IMR-90 (cell line): ENCODE results near the gene XPC. TPM values are rescaled to one million over a fixed set of nuclear protein-coding genes. Genes with fewer than 3 reads are reported as not detected.

Experiments
- ATAC-seq: fragments of 200-7000 bp; cut with Tn5 transposase; 2 replicates; pipeline ENCODE4 v1.9.1; 2020; ENCODE audit warnings: low read depth, mild to moderate bottlenecking, moderate library complexity
- BruUV-seq: library from RNA; stranded (reverse); fragments of 400-500 nt; replicated peaks from 2 replicates; lab custom pipeline; 2021; lab: Mats Ljungman, UMichigan
- CTCF ChIA-PET: fragments of 300-600 bp; formaldehyde crosslinking; extraction: SDS; loops from one replicate; lab custom pipeline; 2021; ENCODE audit warnings: antibody characterized with exemption; lab: Yijun Ruan, JAX
- POLR2A ChIA-PET: fragments of 300-600 bp; sonication (Branson Sonifier 250); formaldehyde crosslinking; loops from one replicate; lab custom pipeline; 2022; ENCODE audit warnings: antibody characterized with exemption; ENCODE audit not compliant: unreplicated experiment; lab: Charles Lee
- DNase-seq: peaks from one replicate; pipeline ENCODE4 v3.0.0; 2013
- H2AFZ ChIP-seq: replicated peaks from 2 replicates; pipeline ENCODE3; 2013; ENCODE audit warnings: low read length, mild to moderate bottlenecking; ENCODE audit not compliant: poor library complexity
- H2AK5ac ChIP-seq: 2 replicates; pipeline ENCODE4 v1.6.1; 2013; ENCODE audit warnings: low read depth, low read length, inconsistent platforms
- H2AK9ac ChIP-seq: replicated peaks from 2 replicates; pipeline ENCODE3; 2013; ENCODE audit warnings: mild to moderate bottlenecking, low read depth, low read length, moderate library complexity; ENCODE audit not compliant: poor library complexity
- H2BK120ac ChIP-seq: 2 replicates; pipeline ENCODE4 v1.6.1; 2013; ENCODE audit warnings: low read depth, low read length, inconsistent platforms
- H2BK15ac ChIP-seq: 3 replicates; pipeline ENCODE4 v1.6.1; 2013; ENCODE audit warnings: low read depth, low read length, inconsistent platforms
- H2BK20ac ChIP-seq: 2 replicates; pipeline ENCODE4 v1.6.1; 2013; ENCODE audit warnings: low read depth, mild to moderate bottlenecking, inconsistent platforms, low read length, moderate library complexity
- H2BK5ac ChIP-seq: 2 replicates; pipeline ENCODE4 v1.6.1; 2013; ENCODE audit warnings: mild to moderate bottlenecking, low read depth, low read length, inconsistent platforms; ENCODE audit not compliant: poor library complexity, severe bottlenecking
- H3K14ac ChIP-seq: replicated peaks from 2 replicates; pipeline ENCODE4 v1.6.1; 2013; ENCODE audit warnings: low read depth, low read length, inconsistent platforms
- H3K18ac ChIP-seq: 2 replicates; pipeline ENCODE4 v1.6.1; 2013; ENCODE audit warnings: low read depth, low read length, control low read depth
- H3K23ac ChIP-seq: 2 replicates; pipeline ENCODE4 v1.6.1; 2013; ENCODE audit warnings: low read depth, low read length, inconsistent platforms
- H3K27ac ChIP-seq: 2 replicates; pipeline ENCODE4 v1.5.1; 2013; ENCODE audit warnings: mild to moderate bottlenecking, control low read depth, low read length; ENCODE audit not compliant: insufficient read depth
- H3K27me3 ChIP-seq: 2 replicates; pipeline ENCODE4 v1.6.1; 2013; ENCODE audit warnings: low read length; ENCODE audit not compliant: control insufficient read depth, insufficient read depth
- H3K36me3 ChIP-seq: 2 replicates; pipeline ENCODE4 v1.6.1; 2013; ENCODE audit warnings: low read length, mixed read lengths; ENCODE audit not compliant: control insufficient read depth, insufficient read depth
- H3K4ac ChIP-seq: 2 replicates; pipeline ENCODE4 v1.6.1; 2013; ENCODE audit warnings: low read depth, low read length, inconsistent platforms
- H3K4me1 ChIP-seq: 2 replicates; pipeline ENCODE4 v1.6.1; 2013; ENCODE audit warnings: low read length, mixed read lengths; ENCODE audit not compliant: control insufficient read depth, insufficient read depth
- H3K4me2 ChIP-seq: 2 replicates; pipeline ENCODE4 v1.6.1; 2013; ENCODE audit warnings: low read depth, mild to moderate bottlenecking, control low read depth, low read length, moderate library complexity
- H3K4me3 ChIP-seq: 2 replicates; pipeline ENCODE4 v1.5.1; 2013; ENCODE audit warnings: low read depth, mild to moderate bottlenecking, control low read depth, low read length, moderate library complexity; ENCODE audit not compliant: insufficient read depth
- H3K56ac ChIP-seq: 2 replicates; pipeline ENCODE4 v1.6.1; 2013; ENCODE audit warnings: low read length, inconsistent platforms; ENCODE audit not compliant: insufficient read depth; ENCODE audit errors: extremely low read depth
- H3K79me1 ChIP-seq, 2 experiments: 2 replicates each; pipeline ENCODE4 v1.6.1; 2013; ENCODE audit warnings: low read length in 2 of 2, inconsistent platforms in 1 of 2, low read depth in 1 of 2
- H3K9ac ChIP-seq: 2 replicates; pipeline ENCODE4 v1.6.1; 2013; ENCODE audit warnings: low read depth, low read length, control low read depth
- H3K9me1 ChIP-seq: 2 replicates; pipeline ENCODE4 v1.6.1; 2013; ENCODE audit warnings: low read length, inconsistent platforms; ENCODE audit not compliant: insufficient read depth
- H3K9me3 ChIP-seq: 2 replicates; pipeline ENCODE4 v1.6.1; 2013; ENCODE audit warnings: low read length; ENCODE audit not compliant: control insufficient read depth, insufficient read depth
- H4K20me1 ChIP-seq: 2 replicates; pipeline ENCODE4 v1.6.1; 2013; ENCODE audit warnings: low read length, inconsistent platforms; ENCODE audit not compliant: insufficient read depth
- H4K5ac ChIP-seq: 2 replicates; pipeline ENCODE4 v1.6.1; 2013; ENCODE audit warnings: mild to moderate bottlenecking, low read depth, low read length, control low read depth
- H4K8ac ChIP-seq, 2 experiments: 2 replicates each; pipeline ENCODE4 v1.6.1; 2013; ENCODE audit warnings: low read depth in 2 of 2, low read length in 2 of 2, control low read depth in 1 of 2, inconsistent platforms in 1 of 2
- H4K91ac ChIP-seq: 2 replicates; pipeline ENCODE4 v1.6.1; 2013; ENCODE audit warnings: low read depth, low read length, inconsistent platforms; ENCODE audit not compliant: insufficient read depth
- BHLHE40 ChIP-seq: fragments of 150-350 bp; IDR thresholded peaks from 2 replicates; pipeline ENCODE4 v1.6.1; 2016; ENCODE audit warnings: mild to moderate bottlenecking, low read depth, low read length
- CEBPB ChIP-seq: IDR thresholded peaks from 2 replicates; pipeline ENCODE4 v1.6.1; 2012; ENCODE audit warnings: low read depth, low read length, improper control_type of control experiment
- CTCF ChIP-seq: conservative IDR thresholded peaks from 2 replicates; pipeline ENCODE4 v1.5.1; 2012; ENCODE audit warnings: mild to moderate bottlenecking, low read depth, low read length, improper control_type of control experiment
- ELK1 ChIP-seq: fragments of 150-350 bp; IDR thresholded peaks from 2 replicates; pipeline ENCODE4 v1.6.1; 2016; ENCODE audit warnings: low read depth, mild to moderate bottlenecking, low read length, moderate library complexity, borderline replicate concordance
- FOS ChIP-seq: fragments of 150-350 bp; IDR thresholded peaks from 2 replicates; pipeline ENCODE4 v1.6.1; 2016; ENCODE audit warnings: low read depth, low read length
- MAFK ChIP-seq: IDR thresholded peaks from 2 replicates; pipeline ENCODE4 v1.6.1; 2012; ENCODE audit warnings: low read depth, low read length, improper control_type of control experiment
- MXI1 ChIP-seq: IDR thresholded peaks from 2 replicates; pipeline ENCODE4 v1.6.1; 2012; ENCODE audit warnings: low read depth, mild to moderate bottlenecking, low read length, moderate library complexity, borderline replicate concordance
- NFE2L2 ChIP-seq: fragments of 150-350 bp; IDR thresholded peaks from 2 replicates; pipeline ENCODE4 v1.6.1; 2016; ENCODE audit warnings: low read depth, mild to moderate bottlenecking, low read length
- POLR2A ChIP-seq: IDR thresholded peaks from 2 replicates; pipeline ENCODE4 v1.6.1; 2012; ENCODE audit warnings: mild to moderate bottlenecking, low read depth, low read length
- RAD21 ChIP-seq: IDR thresholded peaks from 2 replicates; pipeline ENCODE4 v1.6.1; 2012; ENCODE audit warnings: low read length, improper control_type of control experiment
- RCOR1 ChIP-seq: IDR thresholded peaks from 2 replicates; pipeline ENCODE4 v1.6.1; 2012; ENCODE audit warnings: mild to moderate bottlenecking, low read length, improper control_type of control experiment; ENCODE audit not compliant: insufficient replicate concordance
- RFX5 ChIP-seq: IDR thresholded peaks from 2 replicates; pipeline ENCODE4 v1.8.0; 2012; ENCODE audit warnings: low read depth, mild to moderate bottlenecking, low read length, moderate library complexity
- SMC3 ChIP-seq: fragments of 150-350 bp; IDR thresholded peaks from 2 replicates; pipeline ENCODE4 v1.6.1; 2016; ENCODE audit warnings: low read depth, mild to moderate bottlenecking, antibody characterized with exemption, low read length, moderate library complexity
- WGBS, 2 experiments: methylation state at CpG; one replicate each; pipeline versions ENCODE4 v1.1.5 to v1.1.7; 2013; ENCODE audit warnings: missing lambda C conversion rate in 2 of 2; ENCODE audit not compliant: insufficient read length in 1 of 2; ENCODE audit errors: extremely low coverage in 2 of 2; 5-methylcytosine and 5-hydroxymethylcytosine counted together
- dilution Hi-C: fragments of 300-500 bp; cut with HindIII; formaldehyde crosslinking; loops from one replicate; pipeline ENCODE4 v1.14.3; 2018; ENCODE audit warnings: low sequenced_read_pairs; ENCODE audit not compliant: unreplicated experiment
- in situ Hi-C: fragments of 300-500 bp; cut with MboI; formaldehyde crosslinking; loops from 3 replicates; pipeline ENCODE4 v1.14.3; 2019; ENCODE audit warnings: low sequenced_read_pairs, inconsistent platforms, mixed read lengths
- intact Hi-C: fragments of 100-400 bp; cut with micrococcal nuclease; formaldehyde crosslinking; loops from 2 replicates; pipeline ENCODE4 v1.10.0; 2022
- polyA plus RNA-seq, 3 experiments: library from polyadenylated mRNA; depleted of rRNA; stranded (reverse); fragments of >200 nt; gene quantifications; 2 replicates each; pipeline ENCODE4 v1.2.3, GENCODE V29; 2012; ENCODE audit warnings: low replicate concordance in 1 of 3
- total RNA-seq: library from RNA; depleted of rRNA; stranded (reverse); fragments of >200 nt; gene quantifications from 2 replicates; pipeline ENCODE4 v1.2.3, GENCODE V29; 2012

Gene XPC
- total and polyA plus RNA-seq, 2 of the 4 experiments (the other 2 are of a cell fraction): 30.9 to 48.8 TPM

GRCh38 chr3:14121859-14122258 lies 56.5 kb downstream of the XPC start:
- no peak overlapping the region for H3K4ac ChIP-seq
- no TSS peak for BruUV-seq
- no peak overlapping the region for H3K18ac ChIP-seq
- no peak for ATAC-seq
- no peak overlapping the region for H4K91ac ChIP-seq
- dilution Hi-C loops: no loop called here
- no CpG with 5 or more reads among the region's 5 CpGs for WGBS, 2 experiments
- TF ChIP-seq MXI1: no peak
- no peak for TF ChIP-seq POLR2A
- TF ChIP-seq RCOR1: no peak
- TF ChIP-seq RFX5: no peak
- TF ChIP-seq SMC3: no peak
- no peak for TF ChIP-seq ELK1
- TF ChIP-seq MAFK: no peak
- TF ChIP-seq CEBPB: no peak
- TF ChIP-seq NFE2L2: no peak
- no peak for TF ChIP-seq FOS
- TF ChIP-seq CTCF: no peak
- no peak for TF ChIP-seq BHLHE40
- TF ChIP-seq RAD21: no peak
- H3K23ac ChIP-seq: no peak overlapping the region
- H3K9me1 ChIP-seq: peaks cover 19% of the 10 kb centered on the region
- H2AK9ac ChIP-seq: no peak overlapping the region
- H3K9ac ChIP-seq: no peak overlapping the region
- no peak overlapping the region for H3K14ac ChIP-seq
- H3K36me3 ChIP-seq: peaks cover 1% of the 10 kb centered on the region
- H3K27ac ChIP-seq: no peak overlapping the region
- peaks cover 11% of the 10 kb centered on the region for H4K20me1 ChIP-seq
- no peak overlapping the region for H2BK120ac ChIP-seq
- no peak overlapping the region for H3K56ac ChIP-seq
- H3K4me3 ChIP-seq: no peak overlapping the region
- H2AK5ac ChIP-seq: no peak overlapping the region
- H3K27me3 ChIP-seq: no peaks in the 10 kb centered on the region
- DNase-seq: no peak
- H3K79me1 ChIP-seq: peaks cover 38 to 50% of the 10 kb centered on the region in 2 experiments
- peaks cover 20% of the 10 kb centered on the region for H3K4me1 ChIP-seq
- no peak overlapping the region for H2BK5ac ChIP-seq
- no peak overlapping the region for H4K8ac ChIP-seq
- no peak overlapping the region for H4K5ac ChIP-seq
- POLR2A ChIA-PET: no interaction called here
- H3K4me2 ChIP-seq: no peak overlapping the region
- CTCF ChIA-PET: no interaction called here
- no peak overlapping the region for H2AFZ ChIP-seq
- H2BK15ac ChIP-seq: no peak overlapping the region
- intact Hi-C loops: loop anchor here (5.0 kb wide), 1 partner anchor 465 kb away; no protein-coding TSS in a partner anchor
- H2BK20ac ChIP-seq: no peak overlapping the region
- in situ Hi-C loops: loop anchor here (25.0 kb wide), 2 partner anchors 235 to 635 kb away; partner anchors contain the start of genes HDAC11 and WNT7A
- H3K9me3 ChIP-seq: no peaks in the 10 kb centered on the region
